GM21723 (cell line): ENCODE data around the gene BAHCC1.
"Not testable (repeated sequence)": the region's sequence is repeated elsewhere in the genome, so short reads cannot be mapped to it uniquely, and the experiment has no call there.

ENCODE experiments used
- ATAC-seq: cut with Tn5 transposase; IDR thresholded peaks from one replicate; pipeline ENCODE4 v1.9.1; 2021; ENCODE audit warnings: mild to moderate bottlenecking, moderate library complexity; ENCODE audit not compliant: unreplicated experiment

Gene BAHCC1

GRCh38 chr17:81411305-81411704 lies 16.0 kb downstream of the BAHCC1 start:
- no peak for ATAC-seq

- ATAC-seq, result no peak
Observed at GRCh38 chr17:81412490-81413093, 17.3 kb downstream of the BAHCC1 start.

- ATAC-seq, result no peak
Observed at GRCh38 chr17:81413497-81414135, 18.4 kb downstream of the BAHCC1 start.

GRCh38 chr17:81414756-81415516 lies 19.7 kb downstream of the BAHCC1 start:
- no peak for ATAC-seq

- ATAC-seq, result no peak
Observed at GRCh38 chr17:81415681-81416080, 20.4 kb downstream of the BAHCC1 start.

- no peak for ATAC-seq
Observed at GRCh38 chr17:81416612-81417011, 21.4 kb downstream of the BAHCC1 start.

GRCh38 chr17:81417049-81417878 lies 22.0 kb downstream of the BAHCC1 start:
- ATAC-seq, result no peak

GRCh38 chr17:81417879-81418709 lies 22.8 kb downstream of the BAHCC1 start:
- ATAC-seq, result no peak

GRCh38 chr17:81418710-81419318 lies 23.6 kb downstream of the BAHCC1 start:
- no peak for ATAC-seq

GRCh38 chr17:81419319-81419885 lies 24.1 kb downstream of the BAHCC1 start:
- ATAC-seq, result no peak

GRCh38 chr17:81419886-81420768 lies 24.9 kb downstream of the BAHCC1 start:
- no peak for ATAC-seq

GRCh38 chr17:81420769-81421462 lies 25.7 kb downstream of the BAHCC1 start:
- no peak for ATAC-seq

GRCh38 chr17:81422776-81423697 lies 27.8 kb downstream of the BAHCC1 start:
- ATAC-seq, result no peak

- no peak for ATAC-seq
Observed at GRCh38 chr17:81423698-81424071, 28.4 kb downstream of the BAHCC1 start.

- no peak for ATAC-seq
Observed at GRCh38 chr17:81424151-81425017, 29.1 kb downstream of the BAHCC1 start.

- not testable (repeated sequence) for ATAC-seq
Observed at GRCh38 chr17:81425041-81425440, 29.8 kb downstream of the BAHCC1 start.
